Measurements from ENCODE around the gene KIAA0319L.

The KIAA0319L gene

DNA sequence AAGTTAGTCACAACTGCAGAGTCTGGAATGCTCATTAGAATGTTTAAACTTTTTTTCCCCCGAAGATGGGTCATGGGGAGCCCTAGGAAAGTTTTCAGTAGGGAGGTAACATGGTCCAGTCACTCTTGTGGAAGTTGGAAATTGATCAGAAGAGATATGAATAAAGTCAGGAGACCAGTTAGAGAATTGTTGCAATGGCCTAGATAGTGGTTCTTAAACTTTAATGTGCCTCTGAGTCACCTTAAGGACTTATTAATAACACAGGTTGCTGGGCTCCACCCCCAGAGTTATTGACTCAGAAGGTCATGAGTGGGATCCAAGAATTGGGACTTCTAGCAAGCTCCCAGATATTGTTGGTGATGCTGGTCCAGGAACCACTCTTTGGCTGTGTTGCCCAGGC, 12.7 kb upstream of the KIAA0319L start:
- H3K4me3 ChIP-seq (ENCODE audit: low read depth, low read length): no peak overlapping the region
- no peak for DNase-seq (ENCODE audit: low read depth)
- in situ Hi-C loops (cut with HindIII; ENCODE audit: low sequenced_read_pairs): loop anchor here (5.0 kb wide), 1 partner anchor 157 kb away; no protein-coding TSS in a partner anchor
- TF ChIP-seq, protein P1, sequence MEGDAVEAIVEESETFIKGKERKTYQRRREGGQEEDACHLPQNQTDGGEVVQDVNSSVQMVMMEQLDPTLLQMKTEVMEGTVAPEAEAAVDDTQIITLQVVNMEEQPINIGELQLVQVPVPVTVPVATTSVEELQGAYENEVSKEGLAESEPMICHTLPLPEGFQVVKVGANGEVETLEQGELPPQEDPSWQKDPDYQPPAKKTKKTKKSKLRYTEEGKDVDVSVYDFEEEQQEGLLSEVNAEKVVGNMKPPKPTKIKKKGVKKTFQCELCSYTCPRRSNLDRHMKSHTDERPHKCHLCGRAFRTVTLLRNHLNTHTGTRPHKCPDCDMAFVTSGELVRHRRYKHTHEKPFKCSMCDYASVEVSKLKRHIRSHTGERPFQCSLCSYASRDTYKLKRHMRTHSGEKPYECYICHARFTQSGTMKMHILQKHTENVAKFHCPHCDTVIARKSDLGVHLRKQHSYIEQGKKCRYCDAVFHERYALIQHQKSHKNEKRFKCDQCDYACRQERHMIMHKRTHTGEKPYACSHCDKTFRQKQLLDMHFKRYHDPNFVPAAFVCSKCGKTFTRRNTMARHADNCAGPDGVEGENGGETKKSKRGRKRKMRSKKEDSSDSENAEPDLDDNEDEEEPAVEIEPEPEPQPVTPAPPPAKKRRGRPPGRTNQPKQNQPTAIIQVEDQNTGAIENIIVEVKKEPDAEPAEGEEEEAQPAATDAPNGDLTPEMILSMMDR (IDR thresholded peaks at IDR 0.05; ENCODE audit: low read depth, low read length, missing control alignments): no peak

DNA sequence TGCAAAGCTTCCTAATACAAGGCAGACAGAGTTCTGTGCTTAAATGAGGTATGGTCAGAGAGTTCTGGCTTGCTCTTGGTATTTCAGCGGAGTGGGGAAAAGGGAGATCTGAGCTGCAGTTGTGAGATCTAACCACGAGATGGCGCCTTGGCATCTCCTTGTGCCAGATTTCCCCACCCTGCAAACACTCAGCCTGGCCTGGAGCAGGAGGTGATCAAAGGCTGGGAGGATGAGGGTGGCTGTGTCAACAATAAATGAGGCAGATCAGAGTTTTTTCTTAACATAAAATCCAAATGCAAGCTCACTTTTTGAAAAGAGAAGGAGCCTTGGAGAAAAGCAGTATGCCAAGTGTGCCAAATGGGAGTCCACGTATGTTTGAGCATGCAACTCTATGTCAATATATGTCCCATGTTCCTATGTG, 11.8 kb upstream of the KIAA0319L start:
- DNase-seq (ENCODE audit: low read depth): peak; percentile 48
- no peak overlapping the region for H3K4me3 ChIP-seq (ENCODE audit: low read depth, low read length)

DNA sequence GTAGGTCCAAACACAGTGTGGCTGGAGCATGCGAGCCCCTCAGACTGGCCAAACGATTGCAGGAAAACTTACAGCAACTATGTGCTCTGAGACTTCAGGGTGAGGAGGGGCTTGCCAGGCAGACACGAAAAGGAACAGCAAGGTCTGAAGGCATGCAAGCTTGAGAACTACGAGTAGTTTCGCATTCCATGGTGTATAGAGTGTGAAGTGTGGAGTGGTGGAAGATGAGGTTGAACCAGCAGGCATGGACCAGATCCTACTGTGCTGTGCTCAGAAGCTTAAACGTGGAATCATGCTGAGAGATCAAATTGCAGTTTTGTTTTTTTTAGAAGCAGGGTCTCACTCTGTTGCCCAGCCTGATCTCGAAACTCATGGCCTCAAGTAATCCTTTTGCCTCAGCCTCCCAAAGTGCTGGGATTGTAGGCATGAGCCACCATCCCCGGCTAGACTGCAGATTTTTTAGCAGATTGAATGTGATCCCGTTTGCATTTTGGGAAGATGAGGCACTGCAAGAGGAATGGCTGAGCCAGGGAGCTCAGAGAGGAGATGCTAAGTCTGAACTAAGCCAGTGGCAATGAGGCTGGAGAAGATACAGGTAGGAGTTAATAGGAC, 10.8 kb upstream of the KIAA0319L start:
- no peak for DNase-seq (ENCODE audit: low read depth)
- no peak overlapping the region for H3K4me3 ChIP-seq (ENCODE audit: low read depth, low read length)
- TF ChIP-seq, protein P1 (IDR thresholded peaks at IDR 0.05; ENCODE audit: low read depth, low read length, missing control alignments): no peak
- in situ Hi-C loops (cut with HindIII; ENCODE audit: low sequenced_read_pairs): loop anchor here (5.0 kb wide), 1 partner anchor 159 kb away; no protein-coding TSS in a partner anchor

More for the DNA sequence above, 11.8 kb upstream of the KIAA0319L start:
- in situ Hi-C loops (cut with HindIII; ENCODE audit: low sequenced_read_pairs): loop anchor here (5.0 kb wide), 1 partner anchor 158 kb away; no protein-coding TSS in a partner anchor
- TF ChIP-seq, protein P1 (IDR thresholded peaks at IDR 0.05; ENCODE audit: low read depth, low read length, missing control alignments): peak; percentile 91

DNA sequence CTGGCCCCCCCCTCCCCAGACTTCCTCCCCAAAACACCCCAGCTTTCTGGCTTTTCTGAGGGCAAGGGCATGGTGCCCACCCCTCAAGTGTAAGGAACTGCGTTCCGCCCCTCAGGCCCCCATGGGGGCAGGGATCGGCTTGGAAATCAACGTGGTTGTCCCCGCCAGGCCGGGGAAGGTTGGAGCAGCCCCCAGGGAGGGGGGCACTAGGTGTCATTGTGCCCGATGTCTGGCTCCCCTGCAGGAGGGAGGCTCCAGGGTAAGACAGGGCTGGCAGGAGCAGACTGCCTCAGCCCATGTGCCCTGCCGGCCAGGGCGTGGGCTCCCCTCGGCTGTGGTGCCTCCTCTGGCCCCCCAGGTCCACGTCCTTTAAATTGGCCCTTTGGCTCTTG, 8.5 kb upstream of the KIAA0319L start:
- TF ChIP-seq, protein P1 (IDR thresholded peaks at IDR 0.05; ENCODE audit: low read depth, low read length, missing control alignments): no peak
- in situ Hi-C loops (cut with HindIII; ENCODE audit: low sequenced_read_pairs): loop anchor here (5.0 kb wide), 1 partner anchor 162 kb away; no protein-coding TSS in a partner anchor
- no peak for DNase-seq (ENCODE audit: low read depth)
- H3K4me3 ChIP-seq (ENCODE audit: low read depth, low read length): no peak overlapping the region

DNA sequence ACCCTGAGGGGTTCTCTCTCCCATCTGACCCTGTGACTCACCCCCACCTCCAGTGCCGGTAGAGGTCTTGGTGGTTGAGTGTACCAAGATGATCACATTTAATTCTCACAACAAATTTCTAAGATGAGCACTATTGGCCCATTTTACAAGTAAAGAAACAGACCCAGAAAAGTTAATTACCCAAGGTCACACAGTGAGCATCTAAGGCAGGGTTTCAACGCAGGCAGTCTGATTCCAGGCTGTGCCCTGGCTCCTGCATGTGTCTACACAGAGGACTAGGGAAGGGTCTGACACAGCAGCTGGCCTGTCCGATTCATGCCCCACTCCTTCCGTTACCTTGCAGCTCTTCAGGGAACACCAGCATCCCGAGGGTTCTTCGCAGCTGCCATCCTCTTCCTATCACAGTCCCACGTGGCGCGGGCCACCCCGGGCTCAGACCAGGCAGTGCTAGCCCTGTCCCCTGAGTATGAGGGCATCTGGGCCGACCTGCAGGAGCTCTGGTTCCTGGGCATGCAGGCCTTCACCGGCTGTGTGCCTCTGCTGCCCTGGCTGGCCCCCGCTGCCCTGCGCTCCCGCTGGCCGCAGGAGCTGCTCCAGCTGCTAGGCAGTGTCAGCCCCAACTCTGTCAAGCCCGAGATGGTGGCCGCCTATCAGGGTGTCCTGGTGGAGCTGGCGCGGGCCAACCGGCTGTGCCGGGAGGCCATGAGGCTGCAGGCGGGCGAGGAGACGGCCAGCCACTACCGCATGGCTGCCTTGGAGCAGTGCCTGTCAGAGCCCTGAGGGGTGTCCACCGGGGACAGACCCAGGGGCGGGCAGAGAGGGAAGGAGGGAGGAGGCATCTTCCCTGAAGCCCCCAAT, 7.9 kb upstream of the KIAA0319L start:
- in situ Hi-C loops (cut with HindIII; ENCODE audit: low sequenced_read_pairs): loop anchor here (5.0 kb wide), 1 partner anchor 162 kb away; no protein-coding TSS in a partner anchor
- TF ChIP-seq, protein P1 (IDR thresholded peaks at IDR 0.05; ENCODE audit: low read depth, low read length, missing control alignments): no peak
- H3K4me3 ChIP-seq (ENCODE audit: low read depth, low read length): no peak overlapping the region
- DNase-seq (ENCODE audit: low read depth): no peak

DNA sequence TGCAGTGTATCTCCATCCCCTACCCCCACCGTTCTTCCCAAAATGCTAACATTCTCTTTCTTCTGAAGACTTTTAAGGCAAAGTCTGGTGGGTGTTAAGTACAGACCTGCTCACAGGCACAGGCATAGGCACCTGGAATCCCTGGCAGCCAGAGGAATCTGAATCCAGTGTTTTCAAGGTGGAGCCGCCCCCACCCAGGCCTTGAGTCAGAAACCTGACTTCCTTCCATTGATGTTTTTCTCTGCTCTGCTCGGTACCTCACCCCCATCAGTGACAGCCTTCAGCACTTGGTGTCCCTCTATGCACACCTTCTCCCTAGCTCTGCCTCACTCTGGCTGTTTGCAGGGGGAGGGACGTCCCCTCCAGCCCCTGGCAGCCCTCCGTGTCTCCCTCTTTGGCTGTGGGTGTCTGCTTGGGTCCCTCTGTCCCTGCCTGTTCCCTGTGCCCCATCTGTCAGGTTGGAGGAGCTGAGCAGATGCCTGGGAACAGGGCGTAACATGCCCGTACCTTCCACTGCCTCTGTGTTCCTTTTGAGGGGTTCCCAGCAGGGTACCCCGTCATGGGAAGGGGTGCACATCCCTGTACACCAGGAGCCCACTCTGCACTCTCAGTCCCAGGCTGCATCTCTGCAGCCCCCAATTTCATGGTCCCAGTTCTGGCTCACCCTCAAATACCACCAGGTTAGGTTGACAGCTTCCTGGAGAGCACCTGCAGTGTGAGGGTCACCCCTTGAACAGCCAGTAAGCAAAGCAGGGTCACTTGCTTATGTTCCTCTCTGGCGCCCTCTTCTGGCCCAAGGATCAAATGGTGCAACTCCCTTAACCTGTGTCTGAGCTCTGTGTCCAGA, 7.1 kb upstream of the KIAA0319L start:
- DNase-seq (ENCODE audit: low read depth): peak; percentile 73
- TF ChIP-seq, protein P1 (IDR thresholded peaks at IDR 0.05; ENCODE audit: low read depth, low read length, missing control alignments): peak; percentile 75
- no peak overlapping the region for H3K4me3 ChIP-seq (ENCODE audit: low read depth, low read length)
- in situ Hi-C loops (cut with HindIII; ENCODE audit: low sequenced_read_pairs): no loop called here
